ENCODE measurements around the gene KCNH2. TPM values are rescaled to one million over a fixed set of nuclear protein-coding genes. Genes with fewer than 3 reads are reported as not detected.
A peak's percentile ranks its signal among the peaks of the same experiment; 100 is the strongest.

The KCNH2 gene
- total and polyA plus RNA-seq, 2 of the 8 experiments (the other 6 are each of a cell fraction or from before 2014, with no cell fraction given): 8.0 to 15.0 TPM

DNA sequence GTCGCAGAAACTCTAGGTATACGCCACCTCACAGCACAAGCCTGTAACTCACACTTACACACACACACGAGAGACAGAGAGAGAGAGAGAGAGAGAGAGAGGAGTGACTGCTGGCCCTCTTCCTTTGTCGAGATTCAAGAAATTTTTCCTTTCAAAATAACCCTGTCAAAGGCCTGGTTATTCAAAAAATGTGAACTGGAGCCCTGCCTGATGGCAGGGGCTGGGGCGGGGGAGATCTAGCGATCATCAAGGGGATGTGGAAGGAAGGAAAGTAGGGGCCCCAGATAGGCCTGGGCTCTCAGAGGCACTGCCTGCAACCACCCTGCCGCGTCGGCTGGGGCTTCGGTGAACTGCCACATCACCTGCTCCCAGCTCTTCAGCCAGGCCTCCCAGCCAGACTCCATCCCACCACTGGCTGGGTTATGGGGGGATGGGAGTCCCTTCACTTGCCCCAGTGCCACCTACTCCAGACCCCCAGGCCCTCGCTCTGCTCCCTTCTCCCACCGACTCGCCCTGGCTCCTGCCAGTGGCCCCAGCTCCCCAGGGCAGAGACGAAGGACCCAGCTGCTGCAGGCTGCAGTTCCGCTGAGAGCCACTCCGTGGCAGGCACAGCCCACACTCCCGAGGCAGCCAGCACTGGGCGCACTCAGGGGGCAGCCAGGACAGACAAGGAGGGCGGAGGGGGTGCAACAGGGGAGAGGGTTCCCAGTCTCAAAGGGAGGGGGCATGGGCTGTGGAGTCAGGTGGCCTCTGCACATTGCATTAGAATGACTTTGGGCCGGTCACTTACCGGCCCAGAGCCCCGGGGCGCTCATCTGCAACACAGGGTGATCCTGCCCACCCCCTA is 15.3 kb downstream of the KCNH2 start (continued):
- TF ChIP-seq RAD21 (IDR thresholded peaks at IDR 0.05 in 1 of 2, conservative IDR thresholded peaks at IDR 0.05 in 1 of 2; ENCODE audit: low read depth in 2 of 2, low read length in 2 of 2): peak; percentile 97 to 99
- TF ChIP-seq CHD2 (IDR thresholded peaks at IDR 0.05; ENCODE audit: low read length): 0 out of 2 replicates have a peak, but pooled peaks have one; percentile 10

Measured in H1 (cell line).